ENCODE data around the gene PITHD1.
"Not testable (repeated sequence)": the region's sequence is repeated elsewhere in the genome, so short reads cannot be mapped to it uniquely, and the experiment has no call there.

Gene PITHD1

DNA sequence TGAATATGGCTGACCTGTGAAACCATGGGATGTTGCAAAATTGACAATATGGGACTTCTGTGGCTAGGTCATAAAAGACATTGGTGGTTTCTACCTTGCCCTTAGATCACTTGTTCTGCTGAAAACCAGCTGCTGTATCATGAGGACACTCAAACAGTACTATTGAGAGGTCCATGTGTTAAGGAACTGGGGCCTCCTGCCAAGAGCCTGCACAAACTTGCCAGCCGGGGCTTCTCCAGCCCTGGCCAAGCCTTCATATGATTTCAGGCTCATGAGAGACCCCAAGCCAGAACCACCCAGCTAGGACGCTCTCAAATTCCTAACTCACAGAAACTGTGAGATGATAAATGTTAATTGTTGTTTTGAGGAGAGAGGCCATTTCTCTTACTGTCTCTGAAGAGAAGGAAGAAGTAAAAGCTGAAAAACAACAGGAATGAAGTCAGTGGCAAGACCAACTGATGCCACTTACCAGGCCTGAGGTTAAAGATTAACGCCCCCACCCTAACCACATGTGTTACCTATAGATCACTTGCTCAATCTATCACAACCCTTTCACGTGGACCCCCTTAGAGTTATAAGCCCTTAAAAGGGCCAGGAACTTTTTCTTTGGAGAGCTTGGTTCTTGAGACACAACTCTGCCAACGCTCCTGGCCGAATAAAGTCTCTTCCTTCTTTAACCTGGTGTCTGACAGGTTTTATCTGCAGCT lies 3.9 kb upstream of the PITHD1 start:
- no peak for DNase-seq

GRCh38 chr1:23776217-23776616 lies 2.0 kb upstream of the PITHD1 start:
- DNase-seq: no peak

DNA sequence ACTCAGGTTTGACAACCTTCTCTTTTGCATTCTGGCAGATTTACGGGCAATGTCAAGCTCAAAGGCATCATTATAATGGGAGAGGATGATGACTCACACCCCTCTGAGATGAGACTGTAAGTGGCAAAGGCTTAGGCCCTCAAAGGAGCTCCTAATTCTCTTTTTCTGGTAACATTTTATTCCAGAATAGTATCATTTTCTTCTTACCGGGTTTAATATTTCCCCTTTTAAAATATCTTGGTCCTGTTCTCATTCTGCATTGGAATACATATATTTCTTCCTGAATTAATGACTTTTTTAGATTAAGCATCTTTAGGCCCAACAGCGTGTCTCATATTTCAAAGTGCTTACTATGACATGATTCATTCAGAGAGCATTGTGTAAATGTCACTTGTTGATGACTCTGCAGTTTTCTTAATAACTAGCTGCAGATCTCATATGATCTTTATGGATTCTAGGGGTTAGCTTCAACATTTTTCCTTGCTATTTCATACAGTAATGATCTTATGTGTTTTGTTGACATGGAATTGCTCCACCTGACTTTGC lies 1.7 kb downstream of the PITHD1 start:
- DNase-seq: no peak

DNA sequence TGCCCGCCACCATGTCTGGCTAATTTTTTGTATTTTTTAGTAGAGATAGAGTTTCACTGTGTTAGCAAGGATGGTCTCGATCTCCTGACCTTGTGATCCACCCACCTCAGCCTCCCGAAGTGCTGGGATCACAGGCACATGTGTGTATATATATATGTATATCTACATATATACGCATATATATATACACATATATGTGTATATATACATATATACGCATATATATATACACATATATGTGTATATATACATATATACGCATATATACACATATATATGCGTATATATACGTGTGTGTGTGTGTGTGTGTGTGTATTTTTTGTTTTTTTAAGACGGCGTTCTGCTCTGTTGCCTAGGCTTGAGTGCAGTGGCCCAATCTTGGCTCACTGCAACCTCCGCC lies 4.9 kb downstream of the PITHD1 start:
- not testable (repeated sequence) for DNase-seq

DNA sequence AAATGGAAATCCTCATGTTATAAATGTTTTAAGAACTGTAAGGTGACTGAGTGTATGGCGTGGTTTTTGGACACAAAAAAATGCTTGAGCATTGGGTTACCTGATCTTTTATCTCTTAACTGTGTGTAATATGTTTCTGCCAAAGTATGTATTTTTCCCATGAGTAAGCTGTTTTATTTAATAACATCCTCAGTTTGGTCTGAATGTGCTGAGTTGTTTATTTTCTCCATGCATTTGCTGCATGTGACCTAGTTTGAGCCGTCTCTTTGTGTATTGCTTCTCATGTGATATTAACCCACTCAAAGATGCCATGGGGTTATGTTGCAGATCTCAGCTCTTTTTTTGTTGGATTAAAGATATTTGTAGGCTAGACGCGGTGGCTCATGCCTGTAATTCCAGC lies 6.6 kb downstream of the PITHD1 start:
- no peak for DNase-seq

- DNase-seq: no peak
Observed at GRCh38 chr1:23787701-23788100, 9.5 kb downstream of the PITHD1 start.

DNA sequence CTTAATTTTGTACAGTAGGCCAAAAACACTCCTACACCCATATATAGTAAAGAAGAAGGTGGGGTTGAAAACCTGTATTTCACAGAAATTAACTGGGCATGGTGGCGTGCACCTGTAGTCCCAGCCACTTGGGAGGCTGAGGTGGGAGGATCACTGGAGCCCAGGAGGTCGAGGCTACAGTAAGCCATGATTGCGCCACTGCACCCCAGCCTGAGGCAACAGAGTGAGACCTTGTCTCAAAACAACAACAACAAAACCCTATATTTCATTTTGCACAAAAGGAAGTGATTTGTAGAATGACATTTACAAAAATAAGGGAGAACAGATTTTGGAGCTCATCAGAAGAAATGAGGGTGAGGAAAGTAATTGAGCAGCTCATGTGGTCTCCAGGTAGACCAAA lies 10.5 kb downstream of the PITHD1 start:
- DNase-seq: no peak

- peak; percentile 94 for DNase-seq
Observed at GRCh38 chr1:23790696-23791515, 12.7 kb downstream of the PITHD1 start, which contains the start of gene LYPLA2. Gene LYPLA2, plus strand, starts transcription at chr1:23791145. Its CDS starts 1,538 bp downstream, at chr1:23792683.

DNA sequence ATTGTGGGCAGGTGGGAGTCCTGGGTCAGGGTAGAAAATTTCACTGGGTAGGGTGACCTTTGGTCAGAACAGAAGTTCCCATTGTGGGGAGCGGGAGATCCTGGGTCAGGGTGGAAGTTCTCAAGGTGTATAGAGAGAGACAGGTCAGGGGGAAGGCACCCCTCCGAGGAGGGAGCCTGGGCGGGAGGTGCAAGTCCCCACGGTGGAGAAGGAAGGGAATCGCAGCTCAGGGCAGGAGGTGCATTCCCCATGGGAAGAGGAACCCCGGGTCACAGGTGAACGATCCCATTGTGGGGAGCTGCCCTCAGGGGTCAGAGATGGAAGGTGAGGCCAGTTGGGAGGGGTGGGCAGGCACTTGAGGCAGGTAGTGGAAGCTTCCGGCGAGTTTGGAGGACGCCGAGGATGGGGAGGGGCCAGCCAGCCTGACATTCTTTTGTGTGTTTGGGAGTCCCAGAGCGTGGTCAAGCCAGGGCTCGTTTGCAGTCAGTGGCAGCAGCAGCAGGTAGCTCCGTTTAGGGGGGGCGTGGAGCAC lies 13.4 kb downstream of the PITHD1 start:
- DNase-seq: peak; percentile 56

DNA sequence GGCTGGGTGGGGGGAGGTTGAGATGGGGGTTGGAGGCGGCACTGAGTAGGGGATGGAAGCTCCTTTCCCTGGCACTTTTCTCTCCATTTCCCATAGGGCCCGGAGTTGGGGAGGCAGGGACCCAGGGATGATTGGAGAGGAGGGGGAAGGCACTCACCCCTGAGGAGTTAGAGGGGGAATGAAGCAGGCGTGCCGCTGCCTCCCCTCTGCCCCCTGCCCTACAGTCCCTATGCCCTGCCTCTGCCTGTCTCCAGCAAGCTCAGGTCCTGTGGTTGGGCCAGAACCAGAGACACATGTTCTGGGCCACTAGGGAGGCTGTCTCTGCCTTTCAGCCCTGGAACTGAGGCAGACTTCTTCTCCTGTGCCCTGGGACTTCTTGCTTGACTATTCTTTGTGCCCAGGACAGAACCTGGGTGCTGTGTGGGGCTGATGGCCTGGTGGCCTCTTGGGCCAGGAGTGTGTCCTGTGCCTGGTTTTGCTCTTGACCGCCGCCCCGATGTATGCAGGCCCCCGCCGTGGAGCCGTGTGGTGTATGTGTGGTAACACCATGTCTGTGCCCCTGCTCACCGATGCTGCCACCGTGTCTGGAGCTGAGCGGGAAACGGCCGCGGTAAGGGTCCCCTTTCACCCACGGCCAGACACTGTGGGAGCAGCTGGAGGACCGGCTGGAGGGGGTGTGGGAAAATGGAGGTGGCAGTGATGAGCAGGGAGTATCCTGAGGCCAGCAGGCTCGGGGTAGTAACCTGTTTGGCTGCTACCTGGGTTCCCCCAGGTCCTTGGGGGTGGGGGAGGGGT lies 14.1 kb downstream of the PITHD1 start:
- DNase-seq: no peak

DNA sequence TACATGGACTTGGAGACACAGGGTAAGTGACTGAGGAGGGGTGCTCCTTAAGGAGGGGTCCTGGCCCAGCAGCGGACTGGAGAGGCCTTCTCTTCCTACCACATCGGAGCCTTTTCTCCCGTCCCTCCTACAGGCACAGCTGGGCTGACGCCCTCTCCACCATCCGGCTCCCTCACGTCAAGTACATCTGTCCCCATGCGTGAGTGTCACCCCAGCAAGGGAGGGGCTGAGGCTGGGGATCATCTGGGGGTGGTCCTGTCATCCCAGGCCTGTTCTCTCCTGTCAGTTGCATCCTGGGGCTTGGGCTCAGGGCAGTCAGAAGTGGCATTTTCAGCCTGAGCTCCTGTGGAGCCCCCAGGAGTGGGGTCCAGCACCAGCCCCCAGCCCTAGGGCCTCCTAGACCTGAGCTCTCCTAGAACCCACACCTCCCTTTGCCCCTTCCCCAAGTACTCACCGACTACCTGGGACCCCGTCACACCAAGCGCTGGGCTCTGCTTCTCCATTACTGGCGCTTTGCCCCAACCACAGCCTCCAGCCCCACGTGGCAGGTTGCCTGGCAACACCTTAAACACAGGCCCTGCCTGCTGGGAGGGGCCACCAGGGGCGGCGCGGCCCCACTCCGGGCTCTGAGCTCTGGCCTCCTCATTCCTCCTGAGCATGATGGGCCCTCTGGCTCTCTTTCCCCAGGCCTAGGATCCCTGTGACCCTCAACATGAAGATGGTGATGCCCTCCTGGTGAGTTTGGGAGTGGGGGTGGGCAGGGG lies 15.0 kb downstream of the PITHD1 start:
- peak; percentile 60 for DNase-seq

DNA sequence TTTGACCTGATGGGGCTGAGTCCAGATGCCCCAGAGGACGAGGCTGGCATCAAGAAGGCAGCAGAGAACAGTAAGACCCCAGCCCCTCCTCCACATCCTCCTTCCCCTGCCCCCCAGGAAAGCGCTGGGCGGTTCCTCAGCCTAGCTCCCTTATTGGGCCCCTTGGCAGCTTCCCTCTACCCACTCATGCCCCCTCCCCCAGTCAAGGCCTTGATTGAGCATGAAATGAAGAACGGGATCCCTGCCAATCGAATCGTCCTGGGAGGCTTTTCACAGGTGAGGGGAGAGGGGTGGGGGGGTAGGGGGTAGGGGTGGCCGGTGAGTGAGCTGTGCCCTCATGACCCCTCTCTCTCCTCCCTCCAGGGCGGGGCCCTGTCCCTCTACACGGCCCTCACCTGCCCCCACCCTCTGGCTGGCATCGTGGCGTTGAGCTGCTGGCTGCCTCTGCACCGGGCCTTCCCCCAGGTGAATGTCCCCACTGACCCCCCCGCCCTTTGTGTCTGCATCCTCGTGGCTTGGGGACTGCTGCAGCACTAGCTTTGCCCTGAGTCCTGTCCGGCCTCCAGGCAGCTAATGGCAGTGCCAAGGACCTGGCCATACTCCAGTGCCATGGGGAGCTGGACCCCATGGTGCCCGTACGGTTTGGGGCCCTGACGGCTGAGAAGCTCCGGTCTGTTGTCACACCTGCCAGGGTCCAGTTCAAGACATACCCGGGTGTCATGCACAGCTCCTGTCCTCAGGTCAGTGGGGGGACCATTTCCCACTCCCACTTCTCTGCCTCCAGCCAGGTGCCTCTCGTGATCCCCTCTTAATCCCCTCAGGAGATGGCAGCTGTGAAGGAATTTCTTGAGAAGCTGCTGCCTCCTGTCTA lies 15.9 kb downstream of the PITHD1 start:
- DNase-seq: no peak

GRCh38 chr1:23794732-23795182 lies 16.5 kb downstream of the PITHD1 start:
- not testable (repeated sequence) for DNase-seq

DNA sequence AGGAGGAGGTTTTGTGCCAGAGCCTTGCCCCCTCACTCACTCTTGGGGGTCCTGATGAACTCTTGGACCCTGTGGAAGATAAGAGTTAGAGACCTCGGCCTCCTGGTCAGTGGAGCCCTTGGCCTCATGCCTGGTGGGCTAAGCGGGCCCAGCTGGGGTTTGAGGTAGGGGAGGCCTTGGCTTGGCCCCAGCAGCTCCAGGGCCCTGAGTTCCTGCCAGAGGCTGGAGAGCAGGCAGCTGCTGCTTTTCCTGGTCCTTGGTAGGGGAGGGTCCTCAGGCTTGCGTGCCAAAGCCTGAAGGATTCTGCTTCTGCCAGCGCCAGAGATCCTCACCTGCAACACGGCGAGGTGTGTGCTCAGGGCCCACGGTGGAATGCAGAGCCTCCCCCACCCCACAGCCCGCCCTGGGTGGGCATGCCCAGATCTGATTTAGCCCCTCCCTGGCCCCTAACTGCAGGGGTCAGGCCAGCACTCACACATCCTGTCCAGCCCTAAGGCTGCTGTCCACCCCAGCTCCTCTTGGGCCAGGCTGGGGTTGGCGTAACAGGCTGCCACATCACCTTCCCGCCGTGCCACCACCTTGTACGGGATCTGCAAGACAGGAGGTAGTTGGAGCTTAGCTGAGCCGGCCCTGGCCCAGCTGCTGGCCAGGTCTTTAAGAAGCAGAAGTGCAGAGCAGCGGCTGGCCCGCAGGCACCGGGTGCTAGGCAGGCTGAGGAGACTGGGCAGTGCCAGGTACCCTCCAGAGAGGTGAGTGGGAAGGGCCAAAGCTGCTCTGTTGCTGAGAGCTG lies 17.7 kb downstream of the PITHD1 start:
- no peak for DNase-seq

DNA sequence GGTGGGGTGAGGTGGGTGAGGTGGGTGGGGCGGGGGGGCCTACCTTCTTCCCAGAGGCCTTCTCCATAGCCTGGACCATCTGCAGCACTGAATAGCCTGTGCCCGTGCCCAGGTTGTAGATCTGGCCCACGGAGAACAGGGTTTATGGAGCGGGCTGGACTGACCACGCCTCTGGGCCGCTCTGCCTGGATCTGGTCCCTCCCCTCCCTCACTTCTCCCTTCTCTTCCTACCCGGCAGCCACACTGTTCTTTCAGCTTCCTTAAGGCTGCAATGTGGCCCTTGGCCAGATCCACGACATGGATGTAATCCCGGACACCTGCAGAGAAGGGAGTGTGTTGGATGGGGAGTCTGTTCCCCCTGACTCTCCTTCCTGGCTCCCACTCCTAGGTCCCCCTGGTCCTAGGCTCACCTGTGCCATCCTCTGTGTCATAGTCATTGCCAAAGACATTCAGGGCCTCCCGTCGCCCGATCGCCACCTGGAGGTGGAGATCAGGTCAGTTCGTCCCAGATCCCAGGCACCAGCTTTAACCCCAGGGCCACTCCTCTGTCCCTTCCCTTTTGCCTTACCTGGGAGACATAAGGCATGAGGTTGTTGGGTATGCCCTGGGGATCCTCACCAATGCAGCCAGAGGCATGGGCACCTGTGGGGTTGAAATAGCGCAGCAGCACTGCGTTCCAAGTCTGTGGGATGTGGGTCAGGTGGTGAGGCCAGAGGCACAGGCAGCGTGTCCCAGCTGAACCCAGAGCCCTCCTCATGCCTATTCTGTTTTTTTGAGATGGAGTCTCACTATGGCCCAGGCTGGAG lies 18.5 kb downstream of the PITHD1 start:
- no peak for DNase-seq

- no peak for DNase-seq
Observed at GRCh38 chr1:23797478-23798448, 19.5 kb downstream of the PITHD1 start.

- no peak for DNase-seq
Observed at GRCh38 chr1:23798662-23799142, 20.5 kb downstream of the PITHD1 start.

DNA sequence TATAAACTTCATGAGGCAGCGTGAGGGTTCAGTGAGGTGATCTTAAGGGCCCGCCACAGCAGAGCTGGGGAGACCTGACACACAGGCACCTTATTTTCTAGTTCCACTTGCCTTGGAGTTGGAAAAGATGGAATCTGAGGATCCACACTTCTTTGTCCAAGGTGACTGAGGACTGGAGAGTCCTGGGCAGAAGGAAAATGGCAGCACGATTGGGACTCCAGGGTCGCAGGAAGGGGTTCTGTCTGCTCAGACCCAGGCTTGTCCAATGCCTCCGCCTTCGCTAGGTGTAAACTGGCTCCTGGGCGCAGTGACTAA lies 21.0 kb downstream of the PITHD1 start:
- no peak for DNase-seq
